Nephron progenitor cell (in vitro differentiated cells): ENCODE results near the gene NIPAL3.
A peak's percentile ranks its signal among the peaks of the same experiment; 100 is the strongest.

Experiments
- DNase-seq: peaks from one replicate; pipeline ENCODE4 v3.0.0; 2021
- H3K27ac Mint-ChIP-seq: 2 replicates; pipeline ENCODE4 v1.8.0; 2021; ENCODE audit warnings: mild to moderate bottlenecking, moderate library complexity, mixed read lengths
- H3K27me3 Mint-ChIP-seq: 2 replicates; pipeline ENCODE4 v1.8.0; 2021; ENCODE audit warnings: mild to moderate bottlenecking, low read depth, mixed read lengths; ENCODE audit not compliant: poor library complexity
- H3K36me3 Mint-ChIP-seq: 2 replicates; pipeline ENCODE4 v1.8.0; 2021; ENCODE audit warnings: low read depth, mixed read lengths
- H3K4me1 Mint-ChIP-seq: 2 replicates; pipeline ENCODE4 v1.8.0; 2021; ENCODE audit warnings: mixed read lengths
- H3K4me3 Mint-ChIP-seq: 2 replicates; pipeline ENCODE4 v1.8.0; 2021; ENCODE audit warnings: mild to moderate bottlenecking, moderate library complexity, mixed read lengths
- H3K9me3 Mint-ChIP-seq: 2 replicates; pipeline ENCODE4 v1.8.0; 2021; ENCODE audit warnings: mild to moderate bottlenecking, moderate library complexity, mixed read lengths
- CTCF ChIP-seq: fragments of 200-600 bp; sonication (generic); IDR thresholded peaks from 2 replicates; pipeline ENCODE4 v1.5.0; 2021; ENCODE audit warnings: antibody characterized with exemption

The NIPAL3 gene

GRCh38 chr1:24426744-24427544, 11.3 kb downstream of the NIPAL3 start:
- H3K27ac Mint-ChIP-seq: no peak overlapping the region
- H3K36me3 Mint-ChIP-seq: peaks cover 11% of the 10 kb centered on the region
- TF ChIP-seq CTCF: no peak
- H3K9me3 Mint-ChIP-seq: no peaks in the 10 kb centered on the region
- no peak for DNase-seq
- H3K4me1 Mint-ChIP-seq: peaks cover 20% of the 10 kb centered on the region
- peaks cover 15% of the 10 kb centered on the region for H3K27me3 Mint-ChIP-seq
- no peak overlapping the region for H3K4me3 Mint-ChIP-seq

- Mint-ChIP-seq H3K4me3 (no peak overlapping the region), H3K27me3 (peaks cover 15% of the 10 kb centered on the region)
Measured at GRCh38 chr1:24427545-24427862, 11.9 kb downstream of the NIPAL3 start.

GRCh38 chr1:24435782-24436365, 20.3 kb downstream of the NIPAL3 start:
- no peak for DNase-seq
- no peak for TF ChIP-seq CTCF

More at GRCh38 chr1:24427545-24427862, 11.9 kb downstream of the NIPAL3 start:
- Mint-ChIP-seq H3K27ac (no peak overlapping the region), H3K9me3 (no peaks in the 10 kb centered on the region), H3K4me1 (peaks cover 20% of the 10 kb centered on the region), H3K36me3 (peaks cover 8% of the 10 kb centered on the region)
- DNase-seq: no peak
- no peak for TF ChIP-seq CTCF

GRCh38 chr1:24437631-24438396, 22.2 kb downstream of the NIPAL3 start:
- H3K27me3 Mint-ChIP-seq: peaks cover 13% of the 10 kb centered on the region
- H3K36me3 Mint-ChIP-seq: no peaks in the 10 kb centered on the region
- peaks cover 40% of the 10 kb centered on the region for H3K4me1 Mint-ChIP-seq
- DNase-seq: no peak
- no peaks in the 10 kb centered on the region for H3K9me3 Mint-ChIP-seq
- TF ChIP-seq CTCF: no peak
- no peak overlapping the region for H3K27ac Mint-ChIP-seq
- H3K4me3 Mint-ChIP-seq: no peak overlapping the region

More at GRCh38 chr1:24435782-24436365, 20.3 kb downstream of the NIPAL3 start:
- H3K27ac Mint-ChIP-seq: no peak overlapping the region
- peaks cover 13% of the 10 kb centered on the region for H3K27me3 Mint-ChIP-seq
- H3K9me3 Mint-ChIP-seq: no peaks in the 10 kb centered on the region
- H3K4me3 Mint-ChIP-seq: no peak overlapping the region
- H3K4me1 Mint-ChIP-seq: peaks cover 32% of the 10 kb centered on the region
- no peaks in the 10 kb centered on the region for H3K36me3 Mint-ChIP-seq

- TF ChIP-seq CTCF: no peak
- H3K4me3 Mint-ChIP-seq: no peak overlapping the region
- peaks cover 46% of the 10 kb centered on the region for H3K4me1 Mint-ChIP-seq
- peak; percentile 58 for DNase-seq
- H3K36me3 Mint-ChIP-seq: no peaks in the 10 kb centered on the region
- H3K9me3 Mint-ChIP-seq: no peaks in the 10 kb centered on the region
- H3K27me3 Mint-ChIP-seq: peaks cover 13% of the 10 kb centered on the region
- H3K27ac Mint-ChIP-seq: peak overlapping the region; percentile 52
Measured at GRCh38 chr1:24438423-24438901, 22.9 kb downstream of the NIPAL3 start.
